Ovary (tissue), 3 donors: ENCODE measurements around the gene CDK5RAP2.

Source experiments
- POLR2A ChIP-seq: fragments of 450-650 bp; IDR thresholded peaks from one replicate; pipeline ENCODE4 v1.6.1; 2017; ENCODE audit warnings: antibody characterized with exemption, mild to moderate bottlenecking, moderate library complexity
- TF ChIP-seq, protein P1 (sequence below), 3 donors: fragments of 450-650 bp in 2 of 3; fragments of 200-600 bp in 1 of 3; IDR thresholded peaks; one replicate each; pipeline versions ENCODE4 v1.5.1 to v1.8.0; 2016 to 2022; ENCODE audit warnings: antibody characterized with exemption in 3 of 3, mild to moderate bottlenecking in 1 of 3
- donor health status: DM: no; HTN: no; CAD: no.

DNA sequence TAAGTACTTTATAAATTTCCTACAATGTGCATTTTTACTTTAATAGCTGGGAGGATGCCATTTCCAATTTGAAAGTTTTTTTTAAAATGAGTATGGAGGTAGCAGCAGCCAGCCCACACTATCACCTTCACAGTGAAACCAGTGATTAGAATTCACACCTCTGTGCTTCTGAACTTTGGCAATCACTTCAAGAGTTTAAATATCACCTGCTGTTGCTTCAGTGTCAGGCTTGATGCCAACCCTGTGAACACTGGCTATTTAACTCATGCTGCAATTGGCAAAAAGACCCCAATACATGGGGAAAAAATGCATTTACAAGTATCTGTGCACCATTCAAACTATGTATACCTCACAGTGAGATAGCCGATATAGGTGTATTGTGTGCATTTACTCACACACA, 57.4 kb downstream of the CDK5RAP2 start:
- no peak for TF ChIP-seq POLR2A
- TF ChIP-seq, protein P1, sequence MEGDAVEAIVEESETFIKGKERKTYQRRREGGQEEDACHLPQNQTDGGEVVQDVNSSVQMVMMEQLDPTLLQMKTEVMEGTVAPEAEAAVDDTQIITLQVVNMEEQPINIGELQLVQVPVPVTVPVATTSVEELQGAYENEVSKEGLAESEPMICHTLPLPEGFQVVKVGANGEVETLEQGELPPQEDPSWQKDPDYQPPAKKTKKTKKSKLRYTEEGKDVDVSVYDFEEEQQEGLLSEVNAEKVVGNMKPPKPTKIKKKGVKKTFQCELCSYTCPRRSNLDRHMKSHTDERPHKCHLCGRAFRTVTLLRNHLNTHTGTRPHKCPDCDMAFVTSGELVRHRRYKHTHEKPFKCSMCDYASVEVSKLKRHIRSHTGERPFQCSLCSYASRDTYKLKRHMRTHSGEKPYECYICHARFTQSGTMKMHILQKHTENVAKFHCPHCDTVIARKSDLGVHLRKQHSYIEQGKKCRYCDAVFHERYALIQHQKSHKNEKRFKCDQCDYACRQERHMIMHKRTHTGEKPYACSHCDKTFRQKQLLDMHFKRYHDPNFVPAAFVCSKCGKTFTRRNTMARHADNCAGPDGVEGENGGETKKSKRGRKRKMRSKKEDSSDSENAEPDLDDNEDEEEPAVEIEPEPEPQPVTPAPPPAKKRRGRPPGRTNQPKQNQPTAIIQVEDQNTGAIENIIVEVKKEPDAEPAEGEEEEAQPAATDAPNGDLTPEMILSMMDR (IDR thresholded peaks at IDR 0.05) = no peak
